CD14-positive monocyte (primary cell): Measurements from ENCODE around the gene P2RX2. TPM values are rescaled to one million over a fixed set of nuclear protein-coding genes. Genes with fewer than 3 reads are reported as not detected.

ENCODE experiments used
- DNase-seq, 3 donors: peaks; one replicate each; pipeline ENCODE4 v3.0.0-alpha.2; 2011 to 2022
- H2AFZ ChIP-seq: 2 replicates; pipeline ENCODE4 v1.6.0; 2012; ENCODE audit warnings: mild to moderate bottlenecking, low read depth, low read length, inconsistent platforms; ENCODE audit not compliant: insufficient read depth, poor library complexity, severe bottlenecking
- H3K27ac ChIP-seq, 2 donors: 1 replicate in 1 of 2; 2 replicates in 1 of 2; pipeline ENCODE4 v1.5.1; 2012 to 2013; ENCODE audit warnings: low read length in 2 of 2, control low read depth in 1 of 2, inconsistent platforms in 1 of 2, low read depth in 1 of 2, mild to moderate bottlenecking in 1 of 2
- H3K27me3 ChIP-seq, 2 donors: one replicate each; pipeline versions ENCODE4 v1.6.0 to v1.6.1; 2011 to 2013; ENCODE audit warnings: low read length in 2 of 2; ENCODE audit not compliant: control insufficient read depth in 2 of 2, insufficient read depth in 2 of 2
- H3K36me3 ChIP-seq, 2 donors: replicated peaks in 1 of 2; 1 replicate in 1 of 2; 2 replicates in 1 of 2; pipeline versions ENCODE4 v1.5.1 to v1.6.1; 2012 to 2013; ENCODE audit warnings: low read length in 2 of 2, control low read depth in 1 of 2, inconsistent platforms in 1 of 2, mild to moderate bottlenecking in 1 of 2; ENCODE audit not compliant: insufficient read depth in 2 of 2, control insufficient read depth in 1 of 2
- H3K4me1 ChIP-seq, 2 donors: 1 replicate in 1 of 2; 2 replicates in 1 of 2; pipeline versions ENCODE4 v1.5.1 to v1.6.1; 2012 to 2013; ENCODE audit warnings: low read length in 2 of 2, control low read depth in 1 of 2, inconsistent platforms in 1 of 2, mild to moderate bottlenecking in 1 of 2, moderate library complexity in 1 of 2; ENCODE audit not compliant: insufficient read depth in 2 of 2, control insufficient read depth in 1 of 2
- H3K4me2 ChIP-seq: replicated peaks from 2 replicates; pipeline ENCODE3; 2012; ENCODE audit warnings: low read length, moderate library complexity, mild to moderate bottlenecking; ENCODE audit not compliant: poor library complexity, severe bottlenecking; ENCODE audit errors: extremely low read depth
- H3K4me3 ChIP-seq, 3 experiments: fragments of 200-600 bp in 1 of 3; sonication (generic) in 1 of 3; replicated peaks in 1 of 3; 1 replicate in 2 of 3; 2 replicates in 1 of 3; pipeline ENCODE4 v1.5.1; 2011 to 2013; ENCODE audit warnings: low read length in 3 of 3, mild to moderate bottlenecking in 3 of 3, control low read depth in 2 of 3, low read depth in 2 of 3, inconsistent platforms in 1 of 3, moderate library complexity in 1 of 3
- H3K79me2 ChIP-seq: 2 replicates; pipeline ENCODE4 v1.6.0; 2012; ENCODE audit warnings: mild to moderate bottlenecking, control low read depth, inconsistent platforms, low read length, moderate library complexity; ENCODE audit not compliant: insufficient read depth
- H3K9ac ChIP-seq: 2 replicates; pipeline ENCODE4 v1.6.0; 2017; ENCODE audit warnings: low read length, mild to moderate bottlenecking; ENCODE audit not compliant: insufficient read depth, poor library complexity, severe bottlenecking
- H3K9me3 ChIP-seq, 2 donors: replicated peaks in 1 of 2; 1 replicate in 1 of 2; 2 replicates in 1 of 2; pipeline versions ENCODE4 v1.5.1 to v1.6.1; 2012 to 2013; ENCODE audit warnings: low read length in 2 of 2, control low read depth in 1 of 2; ENCODE audit not compliant: control insufficient read depth in 1 of 2, insufficient read depth in 1 of 2
- H4K20me1 ChIP-seq: 2 replicates; pipeline ENCODE4 v1.6.0; 2012; ENCODE audit warnings: mild to moderate bottlenecking, low read length, control low read depth, moderate library complexity; ENCODE audit not compliant: insufficient read depth
- H3K27ac Mint-ChIP-seq, 7 donors: one replicate each; pipeline ENCODE4 v1.8.0; 2020; ENCODE audit warnings: mild to moderate bottlenecking in 7 of 7, mixed read lengths in 7 of 7, moderate library complexity in 6 of 7, inconsistent platforms in 2 of 7
- H3K27me3 Mint-ChIP-seq, 3 donors: one replicate each; pipeline ENCODE4 v1.8.0; 2021 to 2022; ENCODE audit warnings: low read depth in 3 of 3, mild to moderate bottlenecking in 3 of 3, mixed read lengths in 3 of 3, moderate library complexity in 3 of 3, inconsistent platforms in 1 of 3
- H3K36me3 Mint-ChIP-seq, 2 donors: one replicate each; pipeline ENCODE4 v1.8.0; 2020; ENCODE audit warnings: mixed read lengths in 2 of 2, inconsistent platforms in 1 of 2, mild to moderate bottlenecking in 1 of 2
- H3K4me1 Mint-ChIP-seq: one replicate; pipeline ENCODE4 v1.8.0; 2020; ENCODE audit warnings: mild to moderate bottlenecking, mixed read lengths
- H3K4me3 Mint-ChIP-seq, 2 donors: one replicate each; pipeline ENCODE4 v1.8.0; 2020; ENCODE audit warnings: mild to moderate bottlenecking in 2 of 2, mixed read lengths in 2 of 2, moderate library complexity in 1 of 2
- H3K9me3 Mint-ChIP-seq, 7 donors: one replicate each; pipeline ENCODE4 v1.8.0; 2020 to 2022; ENCODE audit warnings: mixed read lengths in 7 of 7, mild to moderate bottlenecking in 6 of 7, moderate library complexity in 6 of 7, inconsistent platforms in 2 of 7
- CTCF ChIP-seq: fragments of 200-600 bp; IDR thresholded peaks from one replicate; pipeline ENCODE4 v1.8.0; 2022; ENCODE audit warnings: antibody characterized with exemption, mild to moderate bottlenecking
- WGBS: methylation state at CpG from one replicate; pipeline ENCODE4 v1.1.5; 2013; ENCODE audit warnings: missing lambda C conversion rate; ENCODE audit not compliant: insufficient coverage; 5-methylcytosine and 5-hydroxymethylcytosine counted together
- intact Hi-C, 2 donors: fragments of 100-400 bp; cut with micrococcal nuclease; formaldehyde crosslinking; loops; one replicate each; pipeline versions ENCODE4 v1.15.0 to v1.15.1; 2023
- polyA plus RNA-seq, 3 donors: library from polyadenylated mRNA; depleted of rRNA in 1 of 3; unstranded in 2 of 3; stranded (reverse) in 1 of 3; fragments of 300-500 nt in 2 of 3; fragments of >200 nt in 1 of 3; fragmentation: Illumina TruSeq in 2 of 3; gene quantifications; 1 replicate in 2 of 3; 2 replicates in 1 of 3; pipeline ENCODE4 v1.2.3, GENCODE V29; 2012 to 2021

P2RX2 gene
- polyA plus RNA-seq, 3 donors: not detected

DNA sequence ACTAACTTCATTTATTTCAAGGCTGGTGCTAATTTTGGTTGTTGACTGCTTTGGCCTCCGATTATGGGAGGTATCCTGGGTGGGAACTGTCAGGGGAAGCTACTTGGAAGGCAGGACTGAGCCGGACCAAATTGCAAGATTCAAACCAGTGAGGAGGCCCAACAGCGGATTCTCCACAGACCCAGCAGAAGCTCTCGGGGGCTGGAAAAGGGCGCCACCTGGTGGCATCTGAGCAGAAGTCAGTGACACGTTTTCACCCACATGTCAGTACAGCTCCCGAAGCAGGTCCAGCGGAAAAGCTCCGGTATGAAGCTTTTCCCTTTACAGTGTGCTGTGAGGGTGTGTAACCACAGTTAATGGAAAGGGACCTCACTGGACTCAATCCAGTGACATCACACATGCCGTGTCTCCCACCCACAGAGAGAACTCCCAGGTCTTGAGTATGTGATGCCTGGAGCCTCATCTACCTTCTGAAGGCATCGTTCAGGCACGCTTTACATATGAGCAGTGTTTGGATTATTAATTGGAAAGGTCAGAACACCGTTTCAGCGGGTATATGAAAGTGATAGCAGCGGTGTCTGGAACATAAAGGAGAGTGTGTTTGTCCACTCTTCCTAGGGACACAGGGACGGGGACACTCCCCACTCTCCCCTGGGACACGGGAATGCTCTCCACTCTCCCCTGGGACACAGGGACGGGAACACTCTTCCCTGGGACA is 3.6 kb upstream of the P2RX2 start:
- no peaks in the 10 kb centered on the region for H4K20me1 ChIP-seq
- intact Hi-C loops: loop anchor here (5.0 kb wide), 2 partner anchors 198 to 463 kb away; no protein-coding TSS in a partner anchor
- peaks cover 18 to 62% of the 10 kb centered on the region in 2 donors for H3K27me3 ChIP-seq
- no peaks in the 10 kb centered on the region for H3K79me2 ChIP-seq
- H3K4me3 Mint-ChIP-seq: peak overlapping the region in 1 of 2 donors; percentile 29
- H3K9ac ChIP-seq: no peak overlapping the region
- H3K36me3 Mint-ChIP-seq: peaks cover 8 to 10% of the 10 kb centered on the region in 2 donors
- DNase-seq: peak; percentile 52 to 68 (median 62)
- H3K4me2 ChIP-seq: no peak overlapping the region
- no peak overlapping the region for H3K4me3 ChIP-seq
- peaks cover 35 to 42% of the 10 kb centered on the region in 2 donors for H3K9me3 ChIP-seq
- peaks cover 12% of the 10 kb centered on the region for H3K4me1 Mint-ChIP-seq
- peak overlapping the region in 1 of 7 donors; percentile 30 for H3K27ac Mint-ChIP-seq
- peak; percentile 82 for TF ChIP-seq CTCF
- peaks cover 59 to 77% (median 62%) of the 10 kb centered on the region in 3 donors for H3K27me3 Mint-ChIP-seq
- H3K4me1 ChIP-seq: no peaks in the 10 kb centered on the region
- 21% methylated on average over 9 of the region's 18 CpGs for WGBS
- peaks cover 20 to 52% (median 38%) of the 10 kb centered on the region in 7 donors for H3K9me3 Mint-ChIP-seq
- H3K27ac ChIP-seq: no peak overlapping the region
- no peaks in the 10 kb centered on the region for H3K36me3 ChIP-seq
- H2AFZ ChIP-seq: no peak overlapping the region

DNA sequence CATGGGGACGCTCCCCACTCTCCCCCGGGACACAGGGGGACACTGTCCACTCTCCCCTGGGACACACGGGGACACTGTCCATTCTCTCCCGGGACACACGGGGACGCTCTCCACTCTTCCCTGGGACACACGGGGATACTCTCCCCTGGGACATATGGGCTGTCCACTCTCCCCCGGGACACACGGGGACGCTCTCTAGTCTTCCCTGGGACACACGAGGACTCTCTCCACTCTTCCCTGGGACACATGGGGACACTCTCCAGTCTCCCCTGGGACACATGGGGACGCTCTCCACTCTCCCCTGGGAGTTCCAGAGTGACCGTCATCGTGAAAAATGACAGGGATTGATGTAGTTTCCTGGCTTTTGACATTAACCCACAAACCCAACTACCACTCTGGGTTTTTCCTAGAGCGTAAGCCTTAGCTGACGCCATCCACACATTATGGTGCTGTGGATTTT is 3.0 kb upstream of the P2RX2 start:
- H3K36me3 ChIP-seq: no peaks in the 10 kb centered on the region
- 76% methylated on average over 10 of the region's 16 CpGs for WGBS
- peaks cover 8 to 10% of the 10 kb centered on the region in 2 donors for H3K36me3 Mint-ChIP-seq
- peaks cover 59 to 77% (median 61%) of the 10 kb centered on the region in 3 donors for H3K27me3 Mint-ChIP-seq
- H3K4me1 Mint-ChIP-seq: peaks cover 7% of the 10 kb centered on the region
- H3K27me3 ChIP-seq: peaks cover 18 to 62% of the 10 kb centered on the region in 2 donors
- peaks cover 35 to 42% of the 10 kb centered on the region in 2 donors for H3K9me3 ChIP-seq
- no peak overlapping the region for H3K4me3 ChIP-seq
- H4K20me1 ChIP-seq: no peaks in the 10 kb centered on the region
- intact Hi-C loops: loop anchor here in 1 of 2 donors (5.0 kb wide), 2 partner anchors 198 to 463 kb away; no protein-coding TSS in a partner anchor
- H3K4me2 ChIP-seq: no peak overlapping the region
- peak overlapping the region in 1 of 2 donors; percentile 41 for H3K4me3 Mint-ChIP-seq
- peaks cover 20 to 49% (median 38%) of the 10 kb centered on the region in 7 donors for H3K9me3 Mint-ChIP-seq
- no peak overlapping the region for H3K9ac ChIP-seq
- H3K4me1 ChIP-seq: no peaks in the 10 kb centered on the region
- H3K27ac ChIP-seq: no peak overlapping the region
- H3K79me2 ChIP-seq: no peaks in the 10 kb centered on the region
- no peak overlapping the region for H3K27ac Mint-ChIP-seq
- no peak for TF ChIP-seq CTCF
- DNase-seq: no peak
- H2AFZ ChIP-seq: no peak overlapping the region
